SU-DHL-6 (cell line): Measurements from ENCODE around the gene SLC22A4.

Experiments used
- CTCF ChIP-seq: fragments of 200-600 bp; sonication (generic); IDR thresholded peaks from one replicate; pipeline ENCODE4 v1.5.1; 2017; ENCODE audit warnings: antibody characterized with exemption, mild to moderate bottlenecking, low read length, moderate library complexity; ENCODE audit not compliant: insufficient read depth, poor library complexity, severe bottlenecking
- EZH2phosphoT487 ChIP-seq: fragments of 200-600 bp; sonication (generic), shearing (Covaris generic); conservative IDR thresholded peaks from 2 replicates; pipeline ENCODE4 v1.6.1; 2018; ENCODE audit warnings: mild to moderate bottlenecking, antibody characterized with exemption, low read length, moderate library complexity, mixed read lengths

GRCh38 chr5:132319975-132320374 lies 25.8 kb downstream of the SLC22A4 start:
- TF ChIP-seq CTCF (no peak), EZH2phosphoT487 (no peak)
